Keratinocyte (primary cell): Measurements from ENCODE around the gene LONP2.

Experiments
- CTCF ChIP-seq, 3 experiments: IDR thresholded peaks in 1 of 3; conservative IDR thresholded peaks in 1 of 3; optimal IDR thresholded peaks in 1 of 3; 2 replicates in 2 of 3; 3 replicates in 1 of 3; pipeline versions ENCODE3 to v1.5.1; 2011; ENCODE audit warnings: low read length in 3 of 3, mild to moderate bottlenecking in 3 of 3, moderate library complexity in 2 of 3, control low read depth in 1 of 3, inconsistent platforms in 1 of 3; ENCODE audit not compliant: insufficient read depth in 2 of 3; ENCODE audit errors: extremely low read depth in 1 of 3
- EZH2 ChIP-seq: IDR thresholded peaks from one replicate; pipeline ENCODE4 v1.6.1; 2012; ENCODE audit warnings: inconsistent platforms, mild to moderate bottlenecking, low read length, moderate library complexity

GRCh38 chr16:48352648-48353390 lies 108.7 kb downstream of the LONP2 start:
- TF ChIP-seq CTCF (optimal IDR thresholded peaks at IDR 0.05 in 1 of 3, IDR thresholded peaks at IDR 0.05 in 1 of 3, conservative IDR thresholded peaks at IDR 0.05 in 1 of 3; ENCODE audit: extremely low read depth in 1 of 3, insufficient read depth in 2 of 3, low read length in 3 of 3) = no peak
- TF ChIP-seq EZH2 = no peak
